Stimulated activated naive B cell treated with anti-CD40 and anti-IgM and Interleukin-4, amounts not matched to agents 10 μg/mL and 1 μg/mL and 100 μg/mL, for 72 hours (primary cell): ENCODE data around the gene NFIX.

ENCODE experiments used
- ATAC-seq, 2 donors: fragments of 150-1000 bp; cut with Tn5 transposase; replicated peaks; 2 replicates each; pipeline ENCODE4 v1.10.0; 2021; ENCODE audit warnings: moderate library complexity in 1 of 2
- DNase-seq: peaks from one replicate; pipeline ENCODE4 v3.0.0; 2021
- H3K27ac Mint-ChIP-seq: one replicate; pipeline ENCODE4 v1.8.0; 2022; ENCODE audit warnings: mild to moderate bottlenecking, mixed read lengths
- H3K27me3 Mint-ChIP-seq, 2 donors: one replicate each; pipeline ENCODE4 v1.8.0; 2022; ENCODE audit warnings: mixed read lengths in 2 of 2
- H3K36me3 Mint-ChIP-seq, 2 donors: one replicate each; pipeline ENCODE4 v1.8.0; 2022; ENCODE audit warnings: mixed read lengths in 2 of 2, mild to moderate bottlenecking in 1 of 2
- H3K4me1 Mint-ChIP-seq, 2 donors: one replicate each; pipeline ENCODE4 v1.8.0; 2022; ENCODE audit warnings: mixed read lengths in 2 of 2, mild to moderate bottlenecking in 1 of 2
- H3K4me3 Mint-ChIP-seq, 2 donors: one replicate each; pipeline ENCODE4 v1.8.0; 2022; ENCODE audit warnings: mild to moderate bottlenecking in 2 of 2, mixed read lengths in 2 of 2, moderate library complexity in 1 of 2
- H3K9me3 Mint-ChIP-seq, 2 donors: one replicate each; pipeline ENCODE4 v1.8.0; 2022; ENCODE audit warnings: mixed read lengths in 2 of 2, mild to moderate bottlenecking in 1 of 2

NFIX gene

GRCh38 chr19:13012690-13013608, 17.7 kb downstream of the NFIX start:
- H3K36me3 Mint-ChIP-seq = peaks cover 3 to 7% of the 10 kb centered on the region in 2 donors
- DNase-seq (no peak), ATAC-seq (peak; percentile 53 to 57)
- H3K4me3 Mint-ChIP-seq = peak overlapping the region; percentile 94 to 96
- peaks cover 63 to 92% of the 10 kb centered on the region in 2 donors for H3K27me3 Mint-ChIP-seq
- H3K4me1 Mint-ChIP-seq = peaks cover 36 to 56% of the 10 kb centered on the region in 2 donors
- H3K9me3 Mint-ChIP-seq = no peaks in the 10 kb centered on the region
- H3K27ac Mint-ChIP-seq = peak overlapping the region; percentile 99

GRCh38 chr19:13013649-13014048, 18.4 kb downstream of the NFIX start:
- DNase-seq (no peak), ATAC-seq (no peak)
- Mint-ChIP-seq H3K4me1 (peaks cover 36 to 56% of the 10 kb centered on the region in 2 donors), H3K9me3 (no peaks in the 10 kb centered on the region), H3K4me3 (peak overlapping the region; percentile 94 to 96), H3K27me3 (peaks cover 59 to 85% of the 10 kb centered on the region in 2 donors), H3K36me3 (peaks cover 3 to 7% of the 10 kb centered on the region in 2 donors), H3K27ac (peak overlapping the region; percentile 99)

- no peak for ATAC-seq
- Mint-ChIP-seq H3K9me3 (no peaks in the 10 kb centered on the region), H3K4me3 (peak overlapping the region; percentile 94 to 96), H3K27ac (peak overlapping the region; percentile 99), H3K36me3 (peaks cover 3 to 7% of the 10 kb centered on the region in 2 donors), H3K4me1 (peaks cover 36 to 56% of the 10 kb centered on the region in 2 donors), H3K27me3 (peaks cover 53 to 78% of the 10 kb centered on the region in 2 donors)
- DNase-seq = no peak
These were observed 19.0 kb downstream of the NFIX start for GRCh38 chr19:13014101-13014920.

GRCh38 chr19:13014921-13015280, 19.6 kb downstream of the NFIX start:
- peaks cover 3 to 7% of the 10 kb centered on the region in 2 donors for H3K36me3 Mint-ChIP-seq
- no peaks in the 10 kb centered on the region for H3K9me3 Mint-ChIP-seq
- H3K4me1 Mint-ChIP-seq = peaks cover 36 to 56% of the 10 kb centered on the region in 2 donors
- DNase-seq = no peak
- no peak overlapping the region for H3K4me3 Mint-ChIP-seq
- H3K27ac Mint-ChIP-seq = no peak overlapping the region
- ATAC-seq = no peak
- peaks cover 49 to 72% of the 10 kb centered on the region in 2 donors for H3K27me3 Mint-ChIP-seq

- no peak overlapping the region for H3K4me3 Mint-ChIP-seq
- peaks cover 32 to 49% of the 10 kb centered on the region in 2 donors for H3K4me1 Mint-ChIP-seq
- peaks cover 44 to 65% of the 10 kb centered on the region in 2 donors for H3K27me3 Mint-ChIP-seq
- no peak for DNase-seq
- peaks cover 3 to 7% of the 10 kb centered on the region in 2 donors for H3K36me3 Mint-ChIP-seq
- H3K27ac Mint-ChIP-seq = no peak overlapping the region
- no peaks in the 10 kb centered on the region for H3K9me3 Mint-ChIP-seq
- ATAC-seq = no peak
These were observed 20.3 kb downstream of the NFIX start for GRCh38 chr19:13015361-13016223.

- H3K9me3 Mint-ChIP-seq = no peaks in the 10 kb centered on the region
- no peak overlapping the region for H3K4me3 Mint-ChIP-seq
- no peak for DNase-seq
- H3K4me1 Mint-ChIP-seq = peaks cover 32 to 43% of the 10 kb centered on the region in 2 donors
- H3K27ac Mint-ChIP-seq = no peak overlapping the region
- H3K27me3 Mint-ChIP-seq = peaks cover 39 to 59% of the 10 kb centered on the region in 2 donors
- peaks cover 3 to 7% of the 10 kb centered on the region in 2 donors for H3K36me3 Mint-ChIP-seq
- ATAC-seq = no peak
These were observed 21.0 kb downstream of the NFIX start for GRCh38 chr19:13016245-13016627.

GRCh38 chr19:13016628-13017305, 21.5 kb downstream of the NFIX start:
- no peaks in the 10 kb centered on the region for H3K9me3 Mint-ChIP-seq
- peaks cover 34 to 57% of the 10 kb centered on the region in 2 donors for H3K27me3 Mint-ChIP-seq
- peaks cover 29 to 40% of the 10 kb centered on the region in 2 donors for H3K4me1 Mint-ChIP-seq
- no peak for ATAC-seq
- H3K4me3 Mint-ChIP-seq = no peak overlapping the region
- H3K27ac Mint-ChIP-seq = no peak overlapping the region
- DNase-seq = no peak
- peaks cover 3 to 7% of the 10 kb centered on the region in 2 donors for H3K36me3 Mint-ChIP-seq

GRCh38 chr19:13017306-13018034, 22.2 kb downstream of the NFIX start:
- peaks cover 32 to 40% of the 10 kb centered on the region in 2 donors for H3K4me1 Mint-ChIP-seq
- H3K9me3 Mint-ChIP-seq = no peaks in the 10 kb centered on the region
- no peak overlapping the region for H3K4me3 Mint-ChIP-seq
- peaks cover 31 to 52% of the 10 kb centered on the region in 2 donors for H3K27me3 Mint-ChIP-seq
- ATAC-seq = no peak
- no peak for DNase-seq
- no peak overlapping the region for H3K27ac Mint-ChIP-seq
- H3K36me3 Mint-ChIP-seq = peaks cover 3 to 7% of the 10 kb centered on the region in 2 donors

- peaks cover 26 to 40% of the 10 kb centered on the region in 2 donors for H3K4me1 Mint-ChIP-seq
- no peak for ATAC-seq
- no peak overlapping the region for H3K4me3 Mint-ChIP-seq
- no peaks in the 10 kb centered on the region for H3K36me3 Mint-ChIP-seq
- H3K27ac Mint-ChIP-seq = no peak overlapping the region
- no peaks in the 10 kb centered on the region for H3K9me3 Mint-ChIP-seq
- DNase-seq = no peak
- peaks cover 25 to 47% of the 10 kb centered on the region in 2 donors for H3K27me3 Mint-ChIP-seq
These were observed 23.0 kb downstream of the NFIX start for GRCh38 chr19:13018035-13018914.

- H3K4me1 Mint-ChIP-seq = peaks cover 25 to 38% of the 10 kb centered on the region in 2 donors
- peaks cover 26 to 46% of the 10 kb centered on the region in 2 donors for H3K27me3 Mint-ChIP-seq
- H3K9me3 Mint-ChIP-seq = no peaks in the 10 kb centered on the region
- H3K4me3 Mint-ChIP-seq = no peak overlapping the region
- no peak for DNase-seq
- no peak overlapping the region for H3K27ac Mint-ChIP-seq
- ATAC-seq = no peak
- H3K36me3 Mint-ChIP-seq = no peaks in the 10 kb centered on the region
These were observed 24.1 kb downstream of the NFIX start for GRCh38 chr19:13019332-13019731.

- ATAC-seq (no peak), DNase-seq (no peak)
- Mint-ChIP-seq H3K4me3 (no peak overlapping the region), H3K9me3 (no peaks in the 10 kb centered on the region), H3K27me3 (peaks cover 25 to 46% of the 10 kb centered on the region in 2 donors), H3K36me3 (peaks cover 0 to 3% of the 10 kb centered on the region in 2 donors), H3K4me1 (peaks cover 25 to 39% of the 10 kb centered on the region in 2 donors), H3K27ac (no peak overlapping the region)
These were observed 24.7 kb downstream of the NFIX start for GRCh38 chr19:13020002-13020414.
